Measurements from ENCODE around the gene DYRK1A. TPM values are rescaled to one million over a fixed set of nuclear protein-coding genes. Genes with fewer than 3 reads are reported as not detected.
A peak's percentile ranks its signal among the peaks of the same experiment; 100 is the strongest.

Gene DYRK1A
- total RNA-seq, 1 donor from 2014 or later = 23.6 TPM

- no peak for TF ChIP-seq CTCF (conservative IDR thresholded peaks at IDR 0.05; ENCODE audit: low read depth, low read length)
Observed at GRCh38 chr21:37489553-37489952, 123.0 kb downstream of the DYRK1A start.

GRCh38 chr21:37490084-37490483, 123.5 kb downstream of the DYRK1A start:
- no peak overlapping the region for H3K4me3 ChIP-seq (ENCODE audit: low read depth, low read length)
- no peak for DNase-seq (ENCODE audit: low read depth)
- TF ChIP-seq CTCF (conservative IDR thresholded peaks at IDR 0.05; ENCODE audit: low read depth, low read length) = no peak

More at GRCh38 chr21:37489553-37489952, 123.0 kb downstream of the DYRK1A start:
- DNase-seq (ENCODE audit: low read depth) = no peak
- no peak overlapping the region for H3K4me3 ChIP-seq (ENCODE audit: low read depth, low read length)

- H3K4me3 ChIP-seq (ENCODE audit: low read depth, low read length) = no peak overlapping the region
- peak; percentile 44 for TF ChIP-seq CTCF (conservative IDR thresholded peaks at IDR 0.05; ENCODE audit: low read depth, low read length)
- no peak for DNase-seq (ENCODE audit: low read depth)
Observed at GRCh38 chr21:37496972-37497371, 130.4 kb downstream of the DYRK1A start.

GRCh38 chr21:37498664-37499063, 132.1 kb downstream of the DYRK1A start:
- no peak overlapping the region for H3K4me3 ChIP-seq (ENCODE audit: low read depth, low read length)
- TF ChIP-seq CTCF (conservative IDR thresholded peaks at IDR 0.05; ENCODE audit: low read depth, low read length) = no peak
- no peak for DNase-seq (ENCODE audit: low read depth)

- DNase-seq (ENCODE audit: low read depth) = no peak
- no peak for TF ChIP-seq CTCF (conservative IDR thresholded peaks at IDR 0.05; ENCODE audit: low read depth, low read length)
- H3K4me3 ChIP-seq (ENCODE audit: low read depth, low read length) = no peak overlapping the region
Observed at GRCh38 chr21:37502947-37503346, 136.4 kb downstream of the DYRK1A start.

GRCh38 chr21:37503848-37504467, 137.4 kb downstream of the DYRK1A start:
- DNase-seq (ENCODE audit: low read depth) = no peak
- H3K4me3 ChIP-seq (ENCODE audit: low read depth, low read length) = no peak overlapping the region
- no peak for TF ChIP-seq CTCF (conservative IDR thresholded peaks at IDR 0.05; ENCODE audit: low read depth, low read length)

- no peak overlapping the region for H3K4me3 ChIP-seq (ENCODE audit: low read depth, low read length)
- TF ChIP-seq CTCF (conservative IDR thresholded peaks at IDR 0.05; ENCODE audit: low read depth, low read length) = no peak
- DNase-seq (ENCODE audit: low read depth) = no peak
Observed at GRCh38 chr21:37505963-37506362, 139.4 kb downstream of the DYRK1A start.

Data from epithelial cell of proximal tubule (primary cell).